K562 (cell line): ENCODE data around the gene FBXW7. TPM values are rescaled to one million over a fixed set of nuclear protein-coding genes. Genes with fewer than 3 reads are reported as not detected.

ENCODE experiments used
- ATAC-seq: fragments of 200-7000 bp; cut with Tn5 transposase; 3 replicates; pipeline ENCODE4 v1.9.1; 2020; ENCODE audit warnings: moderate library complexity
- BruUV-seq: library from RNA; stranded (reverse); fragments of 400-500 nt; replicated peaks from 2 replicates; lab custom pipeline; 2021; lab: Mats Ljungman, UMichigan
- CTCF ChIA-PET: fragments of 300-600 bp; formaldehyde crosslinking; extraction: SDS; loops from one replicate; lab custom pipeline; 2021; ENCODE audit warnings: low intra/inter-chr PET ratio; lab: Yijun Ruan, JAX
- POLR2A ChIA-PET: fragments of 300-600, 350-650 bp; sonication (Branson Sonifier 250); formaldehyde crosslinking; extraction: SDS; loops from one replicate; lab custom pipeline; 2021; ENCODE audit warnings: antibody characterized with exemption, inconsistent platforms; lab: Yijun Ruan, JAX
- DNase-seq, 4 experiments: peaks; one replicate each; pipeline versions ENCODE4 v3.0.0 to v3.0.0-alpha.2; 2011 to 2018; ENCODE audit warnings: low spot score in 3 of 4, mixed read lengths in 3 of 4; ENCODE audit errors: extremely low read depth in 1 of 4
- FAIRE-seq: peaks from 2 replicates; lab custom pipeline; 2011; peaks lifted over from hg19 to GRCh38; lab: Jason Lieb, UNC
- H2AFZ ChIP-seq: 2 replicates; pipeline ENCODE4 v1.6.0; 2011; ENCODE audit warnings: low read depth, low read length, control low read depth, inconsistent platforms
- H3K27ac ChIP-seq: fragments of 200-600 bp; 3 replicates; pipeline ENCODE4 v1.8.0; 2011; ENCODE audit warnings: low read depth, mild to moderate bottlenecking, control low read depth, inconsistent platforms, low read length, moderate library complexity, mixed read lengths; ENCODE audit errors: extremely low read depth
- H3K27me3 ChIP-seq, 2 experiments: fragments of 300-600 bp in 1 of 2; 2 replicates in 1 of 2; 3 replicates in 1 of 2; pipeline versions ENCODE4 v1.6.0 to v1.8.0; 2011; ENCODE audit warnings: inconsistent platforms in 2 of 2, low read length in 2 of 2, mild to moderate bottlenecking in 1 of 2, mixed read lengths in 1 of 2, moderate library complexity in 1 of 2; ENCODE audit not compliant: control insufficient read depth in 2 of 2, insufficient read depth in 2 of 2
- H3K36me3 ChIP-seq: fragments of 300-600 bp; 3 replicates; pipeline ENCODE4 v1.8.0; 2011; ENCODE audit warnings: mild to moderate bottlenecking, low read length, inconsistent platforms; ENCODE audit not compliant: control insufficient read depth, insufficient read depth
- H3K4me1 ChIP-seq, 2 experiments: fragments of 200-600 bp in 1 of 2; replicated peaks in 1 of 2; 2 replicates in 1 of 2; 3 replicates in 1 of 2; pipeline versions ENCODE4 v1.5.1 to v1.8.0; 2011; ENCODE audit warnings: inconsistent platforms in 2 of 2, low read length in 2 of 2, mild to moderate bottlenecking in 1 of 2, mixed read lengths in 1 of 2, moderate library complexity in 1 of 2; ENCODE audit not compliant: control insufficient read depth in 2 of 2, insufficient read depth in 2 of 2
- H3K4me2 ChIP-seq: 2 replicates; pipeline ENCODE4 v1.6.1; 2011; ENCODE audit warnings: low read length, control low read depth, inconsistent platforms, mixed read lengths; ENCODE audit not compliant: insufficient read depth
- H3K4me3 ChIP-seq: fragments of 200-600 bp; sonication (generic), shearing (Covaris generic); 2 replicates; pipeline ENCODE4 v1.5.1; 2016; ENCODE audit warnings: control low read depth, inconsistent platforms
- H3K79me2 ChIP-seq: fragments of 200-600 bp; 3 replicates; pipeline ENCODE4 v1.8.0; 2011; ENCODE audit warnings: low read length, inconsistent platforms; ENCODE audit not compliant: control insufficient read depth, insufficient read depth
- H3K9ac ChIP-seq, 2 experiments: 2 replicates each; pipeline versions ENCODE4 v1.6.0 to v1.6.1; 2011; ENCODE audit warnings: low read depth in 2 of 2, low read length in 2 of 2, control low read depth in 1 of 2, inconsistent platforms in 1 of 2, mild to moderate bottlenecking in 1 of 2, mixed read lengths in 1 of 2; ENCODE audit not compliant: insufficient read depth in 1 of 2
- H3K9me1 ChIP-seq: one replicate; pipeline ENCODE4 v1.6.0; 2011; ENCODE audit warnings: inconsistent platforms, mild to moderate bottlenecking, low read length, moderate library complexity; ENCODE audit not compliant: control insufficient read depth, insufficient read depth
- H3K9me3 ChIP-seq: replicated peaks from 2 replicates; pipeline ENCODE4 v1.5.1; 2011; ENCODE audit warnings: low read depth, low read length, inconsistent platforms; ENCODE audit not compliant: control insufficient read depth, insufficient read depth
- H4K20me1 ChIP-seq: replicated peaks from 2 replicates; pipeline ENCODE4 v1.6.1; 2011; ENCODE audit warnings: low read length, inconsistent platforms, mixed read lengths; ENCODE audit not compliant: control insufficient read depth, insufficient read depth
- ATF1 ChIP-seq, 2 experiments: fragments of 450-650 bp in 1 of 2; IDR thresholded peaks; 2 replicates each; pipeline ENCODE4 v1.6.1; 2016; ENCODE audit warnings: missing compliant biosample characterization in 1 of 2, missing genetic modification characterization in 1 of 2
- GTF2A2 ChIP-seq: IDR thresholded peaks from 2 replicates; pipeline ENCODE4 v1.6.1; 2016; ENCODE audit warnings: mild to moderate bottlenecking, missing genetic modification characterization, missing compliant biosample characterization
- HDAC1 ChIP-seq, 2 experiments: fragments of 450-650 bp; IDR thresholded peaks; 2 replicates each; pipeline ENCODE4 v1.6.1; 2016 to 2017; ENCODE audit warnings: inconsistent platforms in 1 of 2, mild to moderate bottlenecking in 1 of 2, moderate library complexity in 1 of 2
- MITF ChIP-seq: IDR thresholded peaks from 2 replicates; pipeline ENCODE4 v1.6.1; 2014; ENCODE audit warnings: antibody characterized with exemption
- NFE2 ChIP-seq: IDR thresholded peaks from 2 replicates; pipeline ENCODE4 v1.6.1; 2014; ENCODE audit warnings: antibody characterized with exemption, low read depth
- PHB2 ChIP-seq: fragments of 450-650 bp; IDR thresholded peaks from 2 replicates; pipeline ENCODE4 v1.6.1; 2017; ENCODE audit warnings: low read depth
- PURB ChIP-seq: sonication (generic); formaldehyde crosslinking; IDR thresholded peaks from 2 replicates; pipeline ENCODE4 v1.9.0; 2021; ENCODE audit warnings: low read depth, mild to moderate bottlenecking, missing genetic modification reagents
- ZNF224 ChIP-seq: sonication (generic); formaldehyde crosslinking; IDR thresholded peaks from 2 replicates; pipeline ENCODE4 v1.8.0; 2022; ENCODE audit warnings: mild to moderate bottlenecking, missing genetic modification reagents
- ZNF316 ChIP-seq: fragments of 450-650 bp; IDR thresholded peaks from 2 replicates; pipeline ENCODE4 v1.6.1; 2016
- WGBS: fragments of 100-300 bp; shearing (Covaris generic); methylation state at CpG from one replicate; pipeline ENCODE4 v1.1.6; 2016; ENCODE audit warnings: low coverage, mixed read lengths; ENCODE audit not compliant: insufficient coverage; ENCODE audit errors: missing lambda C conversion rate; 5-methylcytosine and 5-hydroxymethylcytosine counted together
- in situ Hi-C: fragments of 300-500 bp; cut with MboI; formaldehyde crosslinking; loops from 4 replicates; pipeline ENCODE4 v1.15.0; 2018; ENCODE audit warnings: inconsistent platforms, mixed read lengths
- intact Hi-C: fragments of 100-400 bp; cut with micrococcal nuclease; formaldehyde crosslinking; loops from 2 replicates; pipeline ENCODE4 v1.14.2; 2022
- polyA plus RNA-seq, 8 experiments: library from polyadenylated mRNA; depleted of rRNA in 4 of 8; stranded (reverse) in 5 of 8; unstranded in 3 of 8; fragments of >200 nt; fragmentation: Nextera tagmentation in 2 of 8; fragmentation: Illumina TruSeq in 1 of 8; extraction: Ambion mirVana in 2 of 8; extraction: Trizol in 1 of 8; gene quantifications; 2 replicates each; pipeline versions ENCODE4 v1.2.1 to v1.2.3, GENCODE V29; 2011 to 2014; ENCODE audit warnings: inconsistent platforms in 1 of 8, missing spikeins in 1 of 8
- total RNA-seq, 7 experiments: library from RNA; depleted of rRNA in 6 of 7; stranded (reverse); fragments of >200 nt in 6 of 7; fragmentation: Illumina TruSeq in 2 of 7; extraction: Trizol in 2 of 7; gene quantifications; 2 replicates each; pipeline versions ENCODE4 v1.2.1 to v1.2.3, GENCODE V29; 2011 to 2021; ENCODE audit warnings: low replicate concordance in 1 of 7

Gene FBXW7
- total and polyA plus RNA-seq, 9 of the 15 experiments (the other 6 are each of a cell fraction or from before 2014, with no cell fraction given) = 6.8 to 44.2 (median 16.4) TPM

GRCh38 chr4:152531479-152531878 lies 4.4 kb downstream of the FBXW7 start:
- Histone ChIP-seq H3K4me2 (no peak overlapping the region), H3K4me1 (peaks cover 13 to 18% of the 10 kb centered on the region in 2 experiments), H3K9me1 (no peaks in the 10 kb centered on the region), H3K9ac (no peak overlapping the region), H3K79me2 (peaks cover 87% of the 10 kb centered on the region), H3K27ac (no peak overlapping the region)
- in situ Hi-C loops (no loop called here), intact Hi-C loops (no loop called here)
- DNase-seq = no peak
- WGBS = 58% methylated on average over 3 of the region's 3 CpGs
- ChIA-PET POLR2A (interaction anchor here (0.6 to 1.5 kb wide), 2 partner anchors 9 to 824 kb away, joined by 3 to 8 read pairs; no protein-coding TSS in a partner anchor), CTCF (no interaction called here)
- 0 out of 2 replicates have a peak, but pooled peaks have one; percentile 30 for TF ChIP-seq ZNF316
- no peak for TF ChIP-seq PURB
- TF ChIP-seq, all 486 proteins: peak for 1
- Histone ChIP-seq H3K36me3 (peaks cover 15% of the 10 kb centered on the region; the same call in 1 of the 3 replicates), H2AFZ (no peak overlapping the region), H3K4me3 (no peak overlapping the region), H3K27me3 (no peaks in the 10 kb centered on the region), H3K9me3 (no peaks in the 10 kb centered on the region), H4K20me1 (peaks cover 17% of the 10 kb centered on the region; the same call in 1 of the 2 replicates)
- BruUV-seq = no TSS peak
- FAIRE-seq (no peak), ATAC-seq (no peak)

- no peak overlapping the region for H3K9ac ChIP-seq
- no TSS peak for BruUV-seq
- H3K4me2 ChIP-seq = no peak overlapping the region
- DNase-seq (no peak), ATAC-seq (no peak), FAIRE-seq (no peak)
- no peaks in the 10 kb centered on the region for H3K9me3 ChIP-seq
- intact Hi-C loops (no loop called here), in situ Hi-C loops (no loop called here)
- H4K20me1 ChIP-seq = peaks cover 17% of the 10 kb centered on the region; the same call in 1 of the 2 replicates
- peaks cover 9 to 18% of the 10 kb centered on the region in 2 experiments for H3K4me1 ChIP-seq
- POLR2A ChIA-PET = interaction anchor here (1.5 kb wide), 1 partner anchor 59 kb away, joined by 3 read pairs; no protein-coding TSS in a partner anchor
- H3K36me3 ChIP-seq = peaks cover 15% of the 10 kb centered on the region; the same call in 1 of the 3 replicates
- no peak overlapping the region for H3K27ac ChIP-seq
- peaks cover 89% of the 10 kb centered on the region for H3K79me2 ChIP-seq
- no peaks in the 10 kb centered on the region for H3K9me1 ChIP-seq
- H3K27me3 ChIP-seq = no peaks in the 10 kb centered on the region
- WGBS = 77% methylated on average over 2 of the region's 2 CpGs
- CTCF ChIA-PET = no interaction called here
- TF ChIP-seq ATF1 (CRISPR knock-in tag; IDR thresholded peaks at IDR 0.05) (no peak), ATF1 (tag; IDR thresholded peaks at IDR 0.05) (no peak), NFE2 (no peak), PHB2 (no peak), ZNF224 (CRISPR knock-in tag) (no peak), HDAC1 (IDR thresholded peaks at IDR 0.05) (no peak), MITF (no peak), GTF2A2 (tag) (no peak)
- no peak overlapping the region for H3K4me3 ChIP-seq
- no peak overlapping the region for H2AFZ ChIP-seq
Observed at GRCh38 chr4:152530600-152530999, 5.3 kb downstream of the FBXW7 start.
